ELR (cell line): ENCODE measurements around the gene ABTB1.
"Not testable (repeated sequence)": the region's sequence is repeated elsewhere in the genome, so short reads cannot be mapped to it uniquely, and the experiment has no call there.

Source experiments
- DNase-seq: peaks from one replicate; pipeline ENCODE4 v3.0.0-alpha.2; 2015; ENCODE audit warnings: low read depth

ABTB1 gene

GRCh38 chr3:127650236-127650635 lies 22.5 kb upstream of the ABTB1 start:
- no peak for DNase-seq

GRCh38 chr3:127651516-127652172 lies 21.1 kb upstream of the ABTB1 start:
- DNase-seq, result no peak

GRCh38 chr3:127652246-127652995 lies 20.3 kb upstream of the ABTB1 start:
- peak; percentile 77 for DNase-seq

- DNase-seq, result no peak
Observed at GRCh38 chr3:127654374-127654773, 18.4 kb upstream of the ABTB1 start.

GRCh38 chr3:127654993-127655392 lies 17.8 kb upstream of the ABTB1 start:
- DNase-seq, result not testable (repeated sequence)

- DNase-seq, result peak; percentile 45
Observed at GRCh38 chr3:127655641-127656040, 17.1 kb upstream of the ABTB1 start.

GRCh38 chr3:127656906-127657305 lies 15.8 kb upstream of the ABTB1 start:
- DNase-seq, result no peak

GRCh38 chr3:127658234-127658633 lies 14.5 kb upstream of the ABTB1 start:
- DNase-seq, result no peak

- no peak for DNase-seq
Observed at GRCh38 chr3:127660621-127661251, 12.0 kb upstream of the ABTB1 start.

GRCh38 chr3:127661600-127661999 lies 11.2 kb upstream of the ABTB1 start:
- DNase-seq, result no peak

- no peak for DNase-seq
Observed at GRCh38 chr3:127662001-127662469, 10.7 kb upstream of the ABTB1 start.

- no peak for DNase-seq
Observed at GRCh38 chr3:127663151-127663550, 9.6 kb upstream of the ABTB1 start.

- DNase-seq, result no peak
Observed at GRCh38 chr3:127665165-127665564, 7.6 kb upstream of the ABTB1 start.

- DNase-seq, result peak; percentile 60
Observed at GRCh38 chr3:127665586-127665985, 7.2 kb upstream of the ABTB1 start.

GRCh38 chr3:127666676-127667075 lies 6.1 kb upstream of the ABTB1 start:
- no peak for DNase-seq

- DNase-seq, result no peak
Observed at GRCh38 chr3:127667119-127667681, 5.6 kb upstream of the ABTB1 start.

GRCh38 chr3:127668906-127669305 lies 3.8 kb upstream of the ABTB1 start:
- DNase-seq, result no peak

- DNase-seq, result no peak
Observed at GRCh38 chr3:127669541-127670228, 3.1 kb upstream of the ABTB1 start.

- DNase-seq, result no peak
Observed at GRCh38 chr3:127670229-127670559, 2.6 kb upstream of the ABTB1 start.

GRCh38 chr3:127670761-127671522 lies 1.8 kb upstream of the ABTB1 start:
- no peak for DNase-seq
